Endothelial cell of umbilical vein (primary cell): ENCODE results near the gene PPM1H. TPM values are rescaled to one million over a fixed set of nuclear protein-coding genes. Genes with fewer than 3 reads are reported as not detected.

Experiments used
- BruUV-seq: library from RNA; stranded (reverse); fragments of 400-500 nt; replicated peaks from 2 replicates; lab custom pipeline; 2021; lab: Mats Ljungman, UMichigan
- CTCF ChIA-PET: fragments of 300-600, 350-600 bp; sonication (Branson Sonifier 250); formaldehyde crosslinking; loops from one replicate; lab custom pipeline; 2021; ENCODE audit warnings: antibody characterized with exemption, inconsistent platforms; lab: Charles Lee
- POLR2A ChIA-PET: fragments of 300-600, 350-600 bp; sonication (Branson Sonifier 250); formaldehyde crosslinking; loops from one replicate; lab custom pipeline; 2021; ENCODE audit warnings: antibody characterized with exemption, inconsistent platforms; lab: Charles Lee
- DNase-seq: peaks from one replicate; pipeline ENCODE4 v3.0.0-alpha.2; 2011; ENCODE audit warnings: low read depth, low spot score
- FAIRE-seq: peaks from 2 replicates; lab custom pipeline; 2011; peaks lifted over from hg19 to GRCh38; lab: Jason Lieb, UNC
- H2AFZ ChIP-seq: 2 replicates; pipeline ENCODE4 v1.6.0; 2012; ENCODE audit warnings: low read depth, low read length, control low read depth, inconsistent platforms
- H3K27ac ChIP-seq: 2 replicates; pipeline ENCODE4 v1.5.1; 2011; ENCODE audit warnings: low read depth, mild to moderate bottlenecking, control low read depth, low read length, moderate library complexity; ENCODE audit not compliant: insufficient read depth
- H3K27me3 ChIP-seq, 2 experiments: 2 replicates each; pipeline versions ENCODE4 v1.6.0 to v1.6.1; 2011; ENCODE audit warnings: low read length in 2 of 2, mixed read lengths in 1 of 2; ENCODE audit not compliant: control insufficient read depth in 2 of 2, insufficient read depth in 2 of 2
- H3K36me3 ChIP-seq, 2 experiments: 2 replicates in 1 of 2; 3 replicates in 1 of 2; pipeline ENCODE4 v1.5.1; 2011; ENCODE audit warnings: low read length in 2 of 2, mild to moderate bottlenecking in 1 of 2, moderate library complexity in 1 of 2; ENCODE audit not compliant: control insufficient read depth in 2 of 2, insufficient read depth in 2 of 2; ENCODE audit errors: extremely low read depth in 1 of 2
- H3K4me1 ChIP-seq: 3 replicates; pipeline ENCODE4 v1.5.1; 2011; ENCODE audit warnings: mild to moderate bottlenecking, low read length; ENCODE audit not compliant: control insufficient read depth, insufficient read depth; ENCODE audit errors: extremely low read depth
- H3K4me2 ChIP-seq: 2 replicates; pipeline ENCODE4 v1.6.1; 2011; ENCODE audit warnings: low read length, control low read depth, mixed read lengths; ENCODE audit not compliant: insufficient read depth
- H3K4me3 ChIP-seq, 3 experiments: fragments of 200-600 bp in 1 of 3; sonication (generic), shearing (Covaris generic) in 1 of 3; replicated peaks in 1 of 3; 2 replicates each; pipeline ENCODE4 v1.5.1; 2011 to 2016; ENCODE audit warnings: control low read depth in 3 of 3, low read length in 3 of 3, mild to moderate bottlenecking in 2 of 3, inconsistent platforms in 1 of 3, low read depth in 1 of 3, moderate library complexity in 1 of 3; ENCODE audit not compliant: insufficient read depth in 1 of 3
- H3K79me2 ChIP-seq: 2 replicates; pipeline ENCODE4 v1.6.0; 2012; ENCODE audit warnings: low read length, inconsistent platforms; ENCODE audit not compliant: control insufficient read depth, insufficient read depth
- H3K9ac ChIP-seq: replicated peaks from 2 replicates; pipeline ENCODE3; 2011; ENCODE audit warnings: low read length, control low read depth; ENCODE audit not compliant: insufficient read depth; ENCODE audit errors: extremely low read depth
- H3K9me1 ChIP-seq: replicated peaks from 3 replicates; pipeline ENCODE4 v1.6.0; 2011; ENCODE audit warnings: mild to moderate bottlenecking, low read length; ENCODE audit not compliant: control insufficient read depth, insufficient read depth; ENCODE audit errors: extremely low read depth
- H3K9me3 ChIP-seq: replicated peaks from 2 replicates; pipeline ENCODE4 v1.5.1; 2012; ENCODE audit warnings: low read length, inconsistent platforms; ENCODE audit not compliant: control insufficient read depth, insufficient read depth
- H4K20me1 ChIP-seq: replicated peaks from 2 replicates; pipeline ENCODE3; 2011; ENCODE audit warnings: mild to moderate bottlenecking, low read length; ENCODE audit not compliant: control insufficient read depth, insufficient read depth; ENCODE audit errors: extremely low read depth
- CTCF ChIP-seq, 2 donors: IDR thresholded peaks; 1 replicate in 1 of 2; 2 replicates in 1 of 2; pipeline ENCODE4 v1.5.1; 2011; ENCODE audit warnings: low read length in 2 of 2, mild to moderate bottlenecking in 2 of 2, moderate library complexity in 2 of 2, control low read depth in 1 of 2, inconsistent platforms in 1 of 2, low read depth in 1 of 2; ENCODE audit not compliant: insufficient read depth in 1 of 2; ENCODE audit errors: extremely low read depth in 1 of 2
- EZH2 ChIP-seq: IDR thresholded peaks from 2 replicates; pipeline ENCODE4 v1.6.1; 2012; ENCODE audit warnings: borderline replicate concordance, low read depth, mild to moderate bottlenecking, moderate library complexity, low read length, inconsistent platforms; ENCODE audit not compliant: severe bottlenecking
- FOS ChIP-seq: IDR thresholded peaks from 2 replicates; pipeline ENCODE4 v1.6.1; 2011; ENCODE audit warnings: mild to moderate bottlenecking, low read length, moderate library complexity, borderline replicate concordance; ENCODE audit not compliant: insufficient read depth
- GATA2 ChIP-seq: IDR thresholded peaks from 2 replicates; pipeline ENCODE4 v1.7.0; 2011; ENCODE audit warnings: low read depth, mild to moderate bottlenecking, moderate library complexity, mixed read lengths, low read length; ENCODE audit not compliant: insufficient read length, insufficient read depth
- JUN ChIP-seq: IDR thresholded peaks from 2 replicates; pipeline ENCODE4 v1.6.1; 2011; ENCODE audit warnings: borderline replicate concordance, low read depth; ENCODE audit not compliant: insufficient read length, insufficient read depth
- MAX ChIP-seq: IDR thresholded peaks from 2 replicates; pipeline ENCODE4 v1.6.1; 2011; ENCODE audit not compliant: insufficient read depth, insufficient read length
- MYC ChIP-seq: IDR thresholded peaks from one replicate; pipeline ENCODE4 v1.6.1; 2011; ENCODE audit warnings: mild to moderate bottlenecking, low read depth, low read length
- POLR2A ChIP-seq: IDR thresholded peaks from 2 replicates; pipeline ENCODE4 v1.6.1; 2012; ENCODE audit warnings: low read depth, mild to moderate bottlenecking, control low read depth, low read length
- POLR2AphosphoS5 ChIP-seq: IDR thresholded peaks from 2 replicates; pipeline ENCODE4 v1.6.1; 2012; ENCODE audit warnings: low read depth, mild to moderate bottlenecking, control low read depth, low read length, moderate library complexity; ENCODE audit not compliant: insufficient read depth
- dilution Hi-C: fragments of 300-500 bp; cut with MboI; formaldehyde crosslinking; loops from one replicate; pipeline ENCODE4 v1.15.0; 2019; ENCODE audit warnings: low sequenced_read_pairs; ENCODE audit not compliant: extremely low pct_ligation_motif_present
- intact Hi-C: fragments of 100-400 bp; cut with micrococcal nuclease; formaldehyde crosslinking; loops from one replicate; pipeline ENCODE4 v1.10.0; 2022
- polyA plus RNA-seq, 4 experiments: library from polyadenylated mRNA; depleted of rRNA in 3 of 4; stranded (reverse) in 3 of 4; unstranded in 1 of 4; fragments of >200 nt; gene quantifications; 2 replicates each; pipeline versions ENCODE4 v1.2.1 to v1.2.3, GENCODE V29; 2011 to 2012; ENCODE audit warnings: missing spikeins in 1 of 4
- total RNA-seq: library from RNA; stranded (reverse); gene quantifications from 2 replicates; pipeline ENCODE4 v1.2.3, GENCODE V29; 2021

The PPM1H gene
- total and polyA plus RNA-seq, 2 donors (not counting 3 experiments of a cell fraction or from before 2014, with no cell fraction given) = 1.0 to 7.2 TPM

GRCh38 chr12:62724285-62724684 lies 210.7 kb downstream of the PPM1H start:
- intact Hi-C loops (no loop called here), dilution Hi-C loops (no loop called here)
- no TSS peak for BruUV-seq
- H2AFZ ChIP-seq = peak overlapping the region; percentile 81
- H3K9ac ChIP-seq = peak overlapping the region; percentile 32
- peak overlapping the region; percentile 93 for H3K27ac ChIP-seq
- ChIA-PET POLR2A (interaction anchor here (1.2 kb wide), 1 partner anchor 61 kb away, joined by 4 read pairs; no protein-coding TSS in a partner anchor), CTCF (interaction anchor here (0.6 to 1.3 kb wide), 10 partner anchors 17 to 143 kb away, joined by 3 to 6 read pairs (median 4); no protein-coding TSS in a partner anchor)
- peaks cover 23% of the 10 kb centered on the region for H3K4me1 ChIP-seq
- FAIRE-seq (no peak), DNase-seq (no peak)
- no peaks in the 10 kb centered on the region for H3K27me3 ChIP-seq
- no peaks in the 10 kb centered on the region for H3K36me3 ChIP-seq
- peak overlapping the region; percentile 6 for H3K4me2 ChIP-seq
- no peaks in the 10 kb centered on the region for H3K79me2 ChIP-seq
- H3K9me1 ChIP-seq = no peaks in the 10 kb centered on the region
- TF ChIP-seq FOS (no peak), EZH2 (no peak), CTCF (IDR thresholded peaks at IDR 0.05; ENCODE audit: extremely low read depth in 1 of 2, insufficient read depth in 1 of 2, low read depth in 1 of 2, low read length in 2 of 2) (no peak), JUN (no peak), MYC (no peak), MAX (no peak), GATA2 (no peak), POLR2A (no peak), POLR2AphosphoS5 (no peak)
- no peak overlapping the region for H3K4me3 ChIP-seq
- no peaks in the 10 kb centered on the region for H4K20me1 ChIP-seq
- H3K9me3 ChIP-seq = no peaks in the 10 kb centered on the region
